H1 (cell line): Measurements from ENCODE around the gene RAB7B. TPM values are rescaled to one million over a fixed set of nuclear protein-coding genes. Genes with fewer than 3 reads are reported as not detected.
A peak's percentile ranks its signal among the peaks of the same experiment; 100 is the strongest.

Source experiments
- ASH2L ChIP-seq: fragments of 200-600, 300-600 bp; sonication (generic); IDR thresholded peaks from one replicate; pipeline ENCODE4 v1.7.1; 2017; ENCODE audit warnings: low read length
- CHD7 ChIP-seq: fragments of 300-600 bp; sonication (generic); IDR thresholded peaks from 2 replicates; pipeline ENCODE4 v1.7.1; 2012; ENCODE audit warnings: low read length, moderate library complexity, mild to moderate bottlenecking, inconsistent platforms; ENCODE audit not compliant: insufficient replicate concordance
- CREB1 ChIP-seq: IDR thresholded peaks from 2 replicates; pipeline ENCODE4 v1.6.1; 2012; ENCODE audit warnings: inconsistent platforms
- CTCF ChIP-seq, 3 experiments: IDR thresholded peaks; 1 replicate in 2 of 3; 2 replicates in 1 of 3; pipeline versions ENCODE4 v1.5.1 to v1.6.1; 2011; ENCODE audit warnings: low read length in 3 of 3, mild to moderate bottlenecking in 3 of 3, inconsistent platforms in 2 of 3, low read depth in 1 of 3, moderate library complexity in 1 of 3; ENCODE audit not compliant: insufficient read depth in 1 of 3; ENCODE audit errors: control extremely low read depth in 1 of 3
- MAX ChIP-seq: IDR thresholded peaks from 2 replicates; pipeline ENCODE4 v1.6.1; 2012; ENCODE audit warnings: inconsistent platforms
- TCF12 ChIP-seq: IDR thresholded peaks from 2 replicates; pipeline ENCODE4 v1.6.1; 2011; ENCODE audit warnings: low read depth, mild to moderate bottlenecking, low read length
- YY1 ChIP-seq: IDR thresholded peaks from 2 replicates; pipeline ENCODE4 v1.6.1; 2011; ENCODE audit warnings: low read depth, mild to moderate bottlenecking, low read length
- polyA plus RNA-seq, 7 experiments: library from polyadenylated mRNA; depleted of rRNA in 3 of 7; stranded (reverse) in 5 of 7; unstranded in 2 of 7; fragments of >200 nt in 5 of 7; fragments of 200-250 nt in 2 of 7; gene quantifications; 1 replicate in 5 of 7; 2 replicates in 1 of 7; 4 replicates in 1 of 7; pipeline versions ENCODE4 v1.2.1 to v1.2.3, GENCODE V29; 2011 to 2013; ENCODE audit warnings: missing spikeins in 2 of 7, mixed read lengths in 2 of 7
- total RNA-seq: library from RNA; stranded (reverse); fragmentation: NEBNext Ultra II Directional; extraction: Animal tissue kit (Norgen Biotek cat#: 25700); gene quantifications from 2 replicates; pipeline ENCODE4 v1.2.1, GENCODE V29; 2021

The RAB7B gene
- total and polyA plus RNA-seq, 2 of the 8 experiments (the other 6 are each of a cell fraction or from before 2014, with no cell fraction given): 0.05 TPM; not detected in 1

DNA sequence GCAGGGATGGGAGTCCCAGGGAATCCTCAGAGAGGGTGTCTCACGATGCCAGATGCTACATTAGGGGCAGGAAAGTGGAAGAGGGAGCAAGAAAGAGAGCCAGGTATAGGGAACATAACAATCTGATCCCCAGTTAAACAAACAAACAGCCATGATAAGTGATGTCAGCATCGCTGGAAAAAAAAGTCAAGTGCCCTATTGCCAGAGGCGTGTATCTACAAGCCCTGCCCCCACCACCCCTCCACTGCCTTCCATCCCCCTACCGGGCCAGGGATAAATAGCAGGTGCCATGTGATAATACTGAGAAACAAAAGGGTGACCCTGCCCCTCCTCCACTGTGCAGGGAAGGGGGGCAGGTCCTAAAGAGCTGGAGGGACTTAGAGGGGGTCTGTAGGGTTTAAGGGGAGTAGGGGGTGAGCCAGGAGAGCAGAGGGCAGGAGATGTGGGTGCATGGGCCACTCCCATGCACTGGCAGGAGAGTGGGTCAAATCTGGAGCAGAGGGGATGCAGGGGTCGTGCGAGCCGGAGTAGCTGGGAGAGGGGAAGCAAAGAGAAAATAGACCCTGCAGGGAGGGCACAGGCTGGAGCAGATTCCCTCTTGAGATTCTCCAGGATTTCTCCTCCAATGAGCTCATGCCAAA lies 63.4 kb downstream of the RAB7B start (continued):
- TF ChIP-seq CHD7 (no peak), YY1 (0 out of 2 replicates have a peak, but pooled peaks have one; percentile 21), ASH2L (peak; percentile 84), CREB1 (0 out of 2 replicates have a peak, but pooled peaks have one; percentile 36), TCF12 (0 out of 2 replicates have a peak, but pooled peaks have one; percentile 34), CTCF (IDR thresholded peaks at IDR 0.05; ENCODE audit: control extremely low read depth in 1 of 3, insufficient read depth in 1 of 3, low read depth in 1 of 3, low read length in 3 of 3) (peak; percentile 41 to 58 (median 50)), MAX (peak; percentile 60)
